ENCODE results near the gene PCDHA1. TPM values are rescaled to one million over a fixed set of nuclear protein-coding genes. Genes with fewer than 3 reads are reported as not detected.

The PCDHA1 gene
- total and polyA plus RNA-seq, 2 donors (not counting 3 experiments of a cell fraction or from before 2014, with no cell fraction given), result 0.04 TPM; not detected in 1

DNA sequence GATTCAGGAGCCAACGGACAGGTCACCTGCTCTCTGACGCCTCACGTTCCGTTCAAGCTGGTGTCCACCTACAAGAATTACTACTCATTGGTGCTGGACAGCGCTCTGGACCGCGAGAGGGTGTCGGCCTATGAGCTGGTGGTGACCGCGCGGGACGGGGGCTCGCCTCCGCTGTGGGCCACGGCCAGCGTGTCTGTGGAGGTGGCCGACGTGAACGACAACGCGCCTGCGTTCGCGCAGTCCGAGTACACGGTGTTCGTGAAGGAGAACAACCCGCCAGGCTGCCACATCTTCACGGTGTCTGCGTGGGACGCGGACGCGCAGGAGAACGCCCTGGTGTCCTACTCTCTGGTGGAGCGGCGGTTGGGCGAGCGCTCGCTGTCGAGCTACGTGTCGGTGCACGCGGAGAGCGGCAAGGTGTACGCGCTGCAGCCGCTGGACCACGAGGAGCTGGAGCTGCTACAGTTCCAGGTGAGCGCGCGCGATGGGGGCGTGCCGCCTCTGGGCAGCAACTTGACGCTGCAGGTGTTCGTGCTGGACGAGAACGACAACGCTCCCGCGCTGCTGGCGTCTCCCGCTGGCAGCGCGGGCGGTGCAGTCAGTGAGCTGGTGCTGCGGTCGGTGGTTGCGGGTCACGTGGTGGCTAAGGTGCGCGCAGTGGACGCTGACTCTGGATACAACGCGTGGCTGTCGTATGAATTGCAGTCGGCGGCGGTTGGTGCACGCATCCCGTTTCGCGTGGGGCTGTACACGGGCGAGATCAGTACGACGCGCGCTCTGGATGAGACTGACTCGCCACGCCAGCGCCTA is 71.4 kb downstream of the PCDHA1 start:
- BruUV-seq (replicated peaks), result no TSS peak
- no peak overlapping the region for H3K4me2 ChIP-seq (ENCODE audit: insufficient read depth, low read length)

More for the DNA sequence above, 71.4 kb downstream of the PCDHA1 start:
- FAIRE-seq (no peak), DNase-seq (ENCODE audit: low read depth, low spot score) (no peak)
- H3K4me3 ChIP-seq (replicated peaks in 1 of 3; ENCODE audit: insufficient read depth in 1 of 3, low read depth in 1 of 3, low read length in 3 of 3), result no peak overlapping the region
- H2AFZ ChIP-seq (ENCODE audit: low read depth, low read length), result no peak overlapping the region
- H3K79me2 ChIP-seq (ENCODE audit: control insufficient read depth, insufficient read depth, low read length), result no peaks in the 10 kb centered on the region
- dilution Hi-C loops (cut with MboI; ENCODE audit: extremely low pct_ligation_motif_present, low sequenced_read_pairs), result no loop called here
- H3K9me1 ChIP-seq (replicated peaks; ENCODE audit: control insufficient read depth, extremely low read depth, insufficient read depth, low read length), result no peaks in the 10 kb centered on the region
- H3K27ac ChIP-seq (ENCODE audit: insufficient read depth, low read depth, low read length), result no peak overlapping the region
- CTCF ChIA-PET, result interaction anchor here (1.7 kb wide), 1 partner anchor 12 kb away, joined by 5 read pairs; no protein-coding TSS in a partner anchor
- TF ChIP-seq JUN (IDR thresholded peaks at IDR 0.05; ENCODE audit: borderline replicate concordance, insufficient read depth, insufficient read length, low read depth) (no peak), MAX (IDR thresholded peaks at IDR 0.05; ENCODE audit: insufficient read depth, insufficient read length) (no peak), EZH2 (IDR thresholded peaks at IDR 0.05; ENCODE audit: borderline replicate concordance, low read depth, low read length, severe bottlenecking) (no peak), POLR2AphosphoS5 (IDR thresholded peaks at IDR 0.05; ENCODE audit: insufficient read depth, low read depth, low read length) (no peak), MYC (IDR thresholded peaks at IDR 0.05; ENCODE audit: low read depth, low read length) (no peak), FOS (IDR thresholded peaks at IDR 0.05; ENCODE audit: borderline replicate concordance, insufficient read depth, low read length) (no peak), CTCF (IDR thresholded peaks at IDR 0.05; ENCODE audit: extremely low read depth in 1 of 2, insufficient read depth in 1 of 2, low read depth in 1 of 2, low read length in 2 of 2) (no peak), GATA2 (IDR thresholded peaks at IDR 0.05; ENCODE audit: insufficient read depth, insufficient read length, low read depth, low read length) (no peak), POLR2A (IDR thresholded peaks at IDR 0.05; ENCODE audit: low read depth, low read length) (no peak)
- intact Hi-C loops (cut with micrococcal nuclease), result no loop called here
- H3K4me1 ChIP-seq (ENCODE audit: control insufficient read depth, extremely low read depth, insufficient read depth, low read length), result no peaks in the 10 kb centered on the region
- no peaks in the 10 kb centered on the region for H3K27me3 ChIP-seq (ENCODE audit: control insufficient read depth in 2 of 2, insufficient read depth in 2 of 2, low read length in 2 of 2)
- POLR2A ChIA-PET, result no interaction called here
- H3K9me3 ChIP-seq (replicated peaks; ENCODE audit: control insufficient read depth, insufficient read depth, low read length), result no peaks in the 10 kb centered on the region
- H4K20me1 ChIP-seq (replicated peaks; ENCODE audit: control insufficient read depth, extremely low read depth, insufficient read depth, low read length), result no peaks in the 10 kb centered on the region
- no peak overlapping the region for H3K9ac ChIP-seq (replicated peaks; ENCODE audit: extremely low read depth, insufficient read depth, low read length)
- no peaks in the 10 kb centered on the region for H3K36me3 ChIP-seq (ENCODE audit: control insufficient read depth in 2 of 2, extremely low read depth in 1 of 2, insufficient read depth in 2 of 2, low read length in 2 of 2)
